HCT116 (cell line): ENCODE data around the gene FOXJ2. TPM values are rescaled to one million over a fixed set of nuclear protein-coding genes. Genes with fewer than 3 reads are reported as not detected.

Experiments used
- ATAC-seq: fragments of 200-7000 bp; cut with Tn5 transposase; 2 replicates; pipeline ENCODE4 v1.9.1; 2020; ENCODE audit warnings: mild to moderate bottlenecking, moderate library complexity
- BruUV-seq: library from RNA; stranded (reverse); fragments of 400-500 nt; replicated peaks from 2 replicates; lab custom pipeline; 2021; lab: Mats Ljungman, UMichigan
- CTCF ChIA-PET: fragments of 300-600 bp; sonication (Branson Sonifier 250); formaldehyde crosslinking; loops from one replicate; lab custom pipeline; 2021; ENCODE audit warnings: antibody characterized with exemption; lab: Charles Lee
- POLR2A ChIA-PET: fragments of 300-600, 350-600 bp; sonication (Branson Sonifier 250); formaldehyde crosslinking; loops from one replicate; lab custom pipeline; 2021; ENCODE audit warnings: antibody characterized with exemption; lab: Charles Lee
- RAD21 ChIA-PET, 2 experiments: fragments of 300-600 bp; sonication (Branson Sonifier 250); formaldehyde crosslinking; loops; one replicate each; lab custom pipeline; 2023; ENCODE audit warnings: low total read pairs in 2 of 2; ENCODE audit not compliant: uncharacterized antibody in 2 of 2, unreplicated experiment in 2 of 2, low non-redundant PET in 1 of 2; lab: Charles Lee
- DNase-seq: peaks from one replicate; pipeline ENCODE4 v3.0.0-alpha.2; 2010; ENCODE audit warnings: low read depth, low spot score
- H2AFZ ChIP-seq: fragments of 200-600 bp; shearing (Covaris generic), sonication (generic); 2 replicates; pipeline ENCODE4 v1.6.1; 2017; ENCODE audit warnings: low read depth, mixed run types, mixed read lengths, antibody characterized with exemption, low read length; ENCODE audit not compliant: poor library complexity, severe bottlenecking
- H3K27ac ChIP-seq: 2 replicates; pipeline ENCODE4 v1.5.1; 2012; ENCODE audit warnings: low read depth, low read length
- H3K27me3 ChIP-seq: fragments of 200-600 bp; sonication (generic); 2 replicates; pipeline ENCODE4 v1.6.1; 2016; ENCODE audit warnings: mixed run types, low read length, mixed read lengths; ENCODE audit not compliant: insufficient read depth
- H3K36me3 ChIP-seq, 2 experiments: fragments of 200-500 bp in 1 of 2; fragments of 200-600 bp in 1 of 2; sonication (Bioruptor generic) in 1 of 2; sonication (generic) in 1 of 2; 2 replicates each; pipeline versions ENCODE4 v1.5.1 to v1.6.1; 2014 to 2016; ENCODE audit warnings: low read length in 2 of 2, inconsistent platforms in 1 of 2, mixed read lengths in 1 of 2, mixed run types in 1 of 2; ENCODE audit not compliant: insufficient read depth in 2 of 2, control insufficient read depth in 1 of 2
- H3K4me1 ChIP-seq, 2 experiments: fragments of 200-600 bp in 1 of 2; sonication (generic) in 1 of 2; 2 replicates each; pipeline versions ENCODE4 v1.5.1 to v1.6.1; 2012 to 2017; ENCODE audit warnings: low read length in 2 of 2, inconsistent platforms in 1 of 2, mild to moderate bottlenecking in 1 of 2, mixed read lengths in 1 of 2, mixed run types in 1 of 2, moderate library complexity in 1 of 2; ENCODE audit not compliant: insufficient read depth in 2 of 2, control insufficient read depth in 1 of 2
- H3K4me2 ChIP-seq: fragments of 200-600 bp; sonication (generic); 2 replicates; pipeline ENCODE4 v1.6.1; 2017; ENCODE audit warnings: mixed run types, low read length, mixed read lengths
- H3K4me3 ChIP-seq, 2 experiments: fragments of 200-600 bp in 1 of 2; sonication (generic) in 1 of 2; replicated peaks in 1 of 2; 2 replicates each; pipeline ENCODE4 v1.5.1; 2011 to 2016; ENCODE audit warnings: low read length in 2 of 2, control low read depth in 1 of 2, low read depth in 1 of 2, mild to moderate bottlenecking in 1 of 2, mixed read lengths in 1 of 2, mixed run types in 1 of 2
- H3K79me2 ChIP-seq: fragments of 200-600 bp; sonication (generic); 2 replicates; pipeline ENCODE4 v1.6.1; 2017; ENCODE audit warnings: mild to moderate bottlenecking, mixed run types, low read length, moderate library complexity, mixed read lengths; ENCODE audit not compliant: insufficient read depth
- H3K9ac ChIP-seq: fragments of 200-600 bp; sonication (generic); 2 replicates; pipeline ENCODE4 v1.6.1; 2016; ENCODE audit warnings: low read length, mixed read lengths
- H3K9me2 ChIP-seq: fragments of 200-600 bp; sonication (generic), shearing (Covaris generic); 2 replicates; pipeline ENCODE4 v1.6.1; 2017; ENCODE audit warnings: mixed run types, mild to moderate bottlenecking, moderate library complexity; ENCODE audit not compliant: insufficient read depth
- H3K9me3 ChIP-seq, 2 experiments: fragments of 200-500 bp in 1 of 2; fragments of 200-600 bp in 1 of 2; sonication (Bioruptor generic) in 1 of 2; sonication (generic) in 1 of 2; 2 replicates each; pipeline ENCODE4 v1.6.1; 2014 to 2017; ENCODE audit warnings: low read length in 2 of 2, mixed read lengths in 2 of 2, inconsistent platforms in 1 of 2, low read depth in 1 of 2, mild to moderate bottlenecking in 1 of 2, mixed run types in 1 of 2, moderate library complexity in 1 of 2; ENCODE audit not compliant: control insufficient read depth in 1 of 2, insufficient read depth in 1 of 2
- H4K20me1 ChIP-seq: fragments of 200-600 bp; sonication (generic), shearing (Covaris generic); 2 replicates; pipeline ENCODE4 v1.6.1; 2017; ENCODE audit warnings: mixed run types, mild to moderate bottlenecking, moderate library complexity; ENCODE audit not compliant: insufficient read depth
- ATF3 ChIP-seq: IDR thresholded peaks from 2 replicates; pipeline ENCODE4 v1.6.1; 2012
- CBX3 ChIP-seq: IDR thresholded peaks from 2 replicates; pipeline ENCODE4 v1.6.1; 2012; ENCODE audit warnings: low read depth
- CEBPB ChIP-seq: IDR thresholded peaks from 2 replicates; pipeline ENCODE4 v1.6.1; 2012; ENCODE audit warnings: low read depth
- CTCF ChIP-seq, 3 experiments: fragments of 200-600 bp in 1 of 3; sonication (generic) in 1 of 3; IDR thresholded peaks in 2 of 3; conservative IDR thresholded peaks in 1 of 3; 2 replicates each; pipeline ENCODE4 v1.5.1; 2012 to 2017; ENCODE audit warnings: low read depth in 2 of 3, low read length in 2 of 3, antibody characterized with exemption in 1 of 3, borderline replicate concordance in 1 of 3, control low read depth in 1 of 3, mild to moderate bottlenecking in 1 of 3, mixed read lengths in 1 of 3, mixed run types in 1 of 3, moderate library complexity in 1 of 3; ENCODE audit not compliant: insufficient read depth in 1 of 3
- ELF1 ChIP-seq: IDR thresholded peaks from 2 replicates; pipeline ENCODE4 v1.6.1; 2012; ENCODE audit warnings: low read depth, borderline replicate concordance
- EZH2 ChIP-seq: fragments of 200-600 bp; sonication (generic); IDR thresholded peaks from 2 replicates; pipeline ENCODE4 v1.6.1; 2017; ENCODE audit warnings: antibody characterized with exemption, mixed run types
- FOSL1 ChIP-seq: IDR thresholded peaks from 2 replicates; pipeline ENCODE4 v1.6.1; 2012; ENCODE audit warnings: low read depth
- JUND ChIP-seq: IDR thresholded peaks from 2 replicates; pipeline ENCODE4 v1.6.1; 2012
- MAX ChIP-seq: IDR thresholded peaks from 2 replicates; pipeline ENCODE4 v1.6.1; 2012
- SIN3A ChIP-seq: IDR thresholded peaks from 2 replicates; pipeline ENCODE4 v1.6.1; 2012; ENCODE audit warnings: low read depth
- TCF7L2 ChIP-seq: IDR thresholded peaks from 2 replicates; pipeline ENCODE4 v1.7.0; 2011; ENCODE audit warnings: borderline replicate concordance, inconsistent platforms; ENCODE audit not compliant: insufficient read depth, insufficient read length; ENCODE audit errors: extremely low read depth
- YY1 ChIP-seq: IDR thresholded peaks from 2 replicates; pipeline ENCODE4 v1.6.1; 2011; ENCODE audit warnings: low read length, low read depth, moderate library complexity, mild to moderate bottlenecking; ENCODE audit not compliant: insufficient replicate concordance; ENCODE audit errors: extremely low read depth
- ZBTB33 ChIP-seq: IDR thresholded peaks from 2 replicates; pipeline ENCODE4 v1.6.1; 2011; ENCODE audit warnings: mild to moderate bottlenecking, low read length, moderate library complexity; ENCODE audit not compliant: insufficient replicate concordance; ENCODE audit errors: extremely low read depth
- ZFX ChIP-seq: fragments of 450-650 bp; IDR thresholded peaks from 2 replicates; pipeline ENCODE4 v1.6.1; 2017
- ZNF274 ChIP-seq: fragments of 200-500 bp; sonication (Bioruptor generic); IDR thresholded peaks from 2 replicates; pipeline ENCODE4 v1.6.1; 2014; ENCODE audit warnings: mild to moderate bottlenecking, low read depth, low read length, inconsistent platforms
- intact Hi-C: fragments of 100-400 bp; cut with micrococcal nuclease; formaldehyde crosslinking; loops from 2 replicates; pipeline ENCODE4 v1.10.0; 2022
- total RNA-seq: library from RNA; stranded (reverse); gene quantifications from one replicate; pipeline ENCODE4 v1.2.1, GENCODE V29; 2021; ENCODE audit not compliant: unreplicated experiment

The FOXJ2 gene
- total RNA-seq, 1 experiment from 2014 or later, result 20.3 TPM

DNA sequence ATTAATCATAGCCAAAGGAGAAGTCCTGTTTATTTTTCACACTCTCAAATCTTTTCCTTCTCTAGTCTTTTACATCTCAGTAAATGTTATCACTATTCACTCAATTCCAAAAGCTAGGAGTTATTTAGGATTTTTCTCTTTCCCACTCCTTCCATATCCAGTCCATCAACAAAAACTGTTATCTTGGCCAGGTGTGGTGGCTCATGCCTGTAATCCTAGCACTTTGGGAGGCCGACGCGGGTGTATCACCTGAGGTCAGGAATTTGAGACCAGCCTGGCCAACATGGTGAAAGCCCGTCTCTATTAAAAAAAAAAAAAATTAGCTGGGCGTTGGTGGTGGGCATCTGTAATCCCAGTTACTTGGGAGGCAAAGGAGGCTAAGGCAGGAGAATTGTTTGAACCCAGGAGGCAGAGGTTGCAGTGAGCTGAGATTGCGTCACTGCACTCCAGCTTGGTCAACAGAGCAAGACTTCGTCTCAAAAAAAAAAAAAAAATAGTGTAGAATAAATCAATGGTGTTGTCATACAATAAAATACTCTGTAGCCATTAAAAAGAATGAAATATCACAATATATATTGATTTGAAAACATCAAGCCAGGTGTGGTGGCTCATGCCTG lies 46.6 kb upstream of the FOXJ2 start:
- ChIA-PET POLR2A (no interaction called here), CTCF (no interaction called here), RAD21 (no interaction called here)
- H3K4me2 ChIP-seq, result no peak overlapping the region
- H3K4me3 ChIP-seq, result no peak overlapping the region
- no peaks in the 10 kb centered on the region for H3K9me2 ChIP-seq
- H3K9ac ChIP-seq, result no peak overlapping the region
- no peak overlapping the region for H2AFZ ChIP-seq
- BruUV-seq, result no TSS peak
- no peak for DNase-seq
- H3K36me3 ChIP-seq, result no peaks in the 10 kb centered on the region
- peaks cover 15 to 43% of the 10 kb centered on the region in 2 experiments for H3K4me1 ChIP-seq
- ATAC-seq, result no peak
- intact Hi-C loops, result no loop called here
- no peaks in the 10 kb centered on the region for H3K79me2 ChIP-seq
- TF ChIP-seq YY1 (no peak), ZFX (no peak), CBX3 (no peak), CTCF (IDR thresholded peaks at IDR 0.05 in 2 of 3, conservative IDR thresholded peaks at IDR 0.05 in 1 of 3; ENCODE audit: borderline replicate concordance in 1 of 3, insufficient read depth in 1 of 3, low read depth in 2 of 3, low read length in 2 of 3) (no peak), ELF1 (no peak), ATF3 (no peak), EZH2 (no peak), FOSL1 (no peak), SIN3A (no peak), JUND (no peak), MAX (no peak), CEBPB (no peak), ZBTB33 (no peak), ZNF274 (no peak), TCF7L2 (no peak)
- H3K9me3 ChIP-seq, result no peaks in the 10 kb centered on the region
- no peaks in the 10 kb centered on the region for H4K20me1 ChIP-seq
- no peak overlapping the region for H3K27ac ChIP-seq
- no peaks in the 10 kb centered on the region for H3K27me3 ChIP-seq
